WTC11 (cell line): ENCODE results near the gene SLC29A3. TPM values are rescaled to one million over a fixed set of nuclear protein-coding genes. Genes with fewer than 3 reads are reported as not detected.

Source experiments
- AFF4 ChIP-seq: sonication (generic); formaldehyde crosslinking; IDR thresholded peaks from 2 replicates; pipeline ENCODE4 v1.8.1; 2023; ENCODE audit warnings: mild to moderate bottlenecking, missing genetic modification reagents, borderline replicate concordance
- ATF2 ChIP-seq: sonication (generic); formaldehyde crosslinking; IDR thresholded peaks from 2 replicates; pipeline ENCODE4 v1.8.1; 2022; ENCODE audit warnings: low read depth, missing genetic modification reagents, borderline replicate concordance
- CBFB ChIP-seq: sonication (generic); formaldehyde crosslinking; IDR thresholded peaks from 2 replicates; pipeline ENCODE4 v1.8.1; 2022; ENCODE audit warnings: mild to moderate bottlenecking, low read depth, missing genetic modification reagents
- CDX4 ChIP-seq: fragments of 250-450 bp; sonication (Bioruptor Pico); IDR thresholded peaks from 2 replicates; pipeline ENCODE4 v1.9.0; 2021; ENCODE audit warnings: moderate library complexity, mild to moderate bottlenecking, inconsistent platforms, borderline replicate concordance
- CREB1 ChIP-seq: sonication (generic); formaldehyde crosslinking; IDR thresholded peaks from 2 replicates; pipeline ENCODE4 v1.8.0; 2023; ENCODE audit warnings: mild to moderate bottlenecking, missing genetic modification reagents
- E2F1 ChIP-seq: sonication (generic); formaldehyde crosslinking; IDR thresholded peaks from 2 replicates; pipeline ENCODE4 v1.8.0; 2022; ENCODE audit warnings: mild to moderate bottlenecking, missing genetic modification reagents
- GRHL2 ChIP-seq: fragments of 250-450 bp; sonication (Bioruptor Pico); IDR thresholded peaks from 2 replicates; pipeline ENCODE4 v1.8.0; 2022; ENCODE audit warnings: mild to moderate bottlenecking, moderate library complexity; ENCODE audit not compliant: insufficient replicate concordance, severe bottlenecking
- HMGA2 ChIP-seq: fragments of 250-450 bp; sonication (Bioruptor Pico); IDR thresholded peaks from 2 replicates; pipeline ENCODE4 v1.4.0; 2021; ENCODE audit warnings: mild to moderate bottlenecking, moderate library complexity
- IRF1 ChIP-seq: sonication (generic); formaldehyde crosslinking; IDR thresholded peaks from 2 replicates; pipeline ENCODE4 v1.8.0; 2023; ENCODE audit warnings: missing genetic modification reagents
- JAZF1 ChIP-seq: fragments of 250-450 bp; sonication (Bioruptor Pico); IDR thresholded peaks from 2 replicates; pipeline ENCODE4 v1.9.0; 2021; ENCODE audit warnings: moderate library complexity, mild to moderate bottlenecking, inconsistent platforms
- ZNF263 ChIP-seq: sonication (generic); formaldehyde crosslinking; IDR thresholded peaks from 2 replicates; pipeline ENCODE4 v1.8.1; 2022; ENCODE audit warnings: low read depth, mild to moderate bottlenecking, moderate library complexity, missing genetic modification reagents
- ZNF396 ChIP-seq: fragments of 250-450 bp; sonication (Bioruptor Pico); IDR thresholded peaks from 2 replicates; pipeline ENCODE4 v1.8.0; 2021; ENCODE audit warnings: mild to moderate bottlenecking, moderate library complexity, borderline replicate concordance
- ZNF425 ChIP-seq: fragments of 250-450 bp; sonication (Bioruptor Pico); conservative IDR thresholded peaks from 2 replicates; pipeline ENCODE4 v1.9.0; 2021; ENCODE audit warnings: mild to moderate bottlenecking
- ZNF512 ChIP-seq: sonication (generic); formaldehyde crosslinking; IDR thresholded peaks from 2 replicates; pipeline ENCODE4 v1.8.1; 2022; ENCODE audit warnings: missing genetic modification reagents, borderline replicate concordance
- total RNA-seq: library from RNA; stranded (reverse); gene quantifications from 3 replicates; pipeline ENCODE4 v1.2.3, GENCODE V29; 2021

The SLC29A3 gene
- total RNA-seq, 1 experiment from 2014 or later, result 9.2 TPM

- TF ChIP-seq ZNF425 (CRISPR knock-in tag) (no peak), IRF1 (CRISPR knock-in tag) (no peak), ZNF263 (no peak), CBFB (CRISPR knock-in tag) (no peak), HMGA2 (CRISPR knock-in tag) (no peak), CREB1 (CRISPR knock-in tag) (no peak), JAZF1 (CRISPR knock-in tag) (no peak), ZNF396 (CRISPR knock-in tag) (no peak), AFF4 (no peak), E2F1 (CRISPR knock-in tag) (no peak), ZNF512 (CRISPR knock-in tag) (no peak), CDX4 (CRISPR knock-in tag) (no peak), ATF2 (CRISPR knock-in tag) (no peak), GRHL2 (CRISPR knock-in tag) (no peak)
These were observed 28.1 kb upstream of the SLC29A3 start (continued) for GRCh38 chr10:71290806-71291527.
